Endothelial cell of umbilical vein (primary cell): ENCODE measurements around the gene DCTD.

Source experiments
- CTCF ChIP-seq, 2 donors: IDR thresholded peaks; 1 replicate in 1 of 2; 2 replicates in 1 of 2; pipeline ENCODE4 v1.5.1; 2011; ENCODE audit warnings: low read length in 2 of 2, mild to moderate bottlenecking in 2 of 2, moderate library complexity in 2 of 2, control low read depth in 1 of 2, inconsistent platforms in 1 of 2, low read depth in 1 of 2; ENCODE audit not compliant: insufficient read depth in 1 of 2; ENCODE audit errors: extremely low read depth in 1 of 2
- EZH2 ChIP-seq: IDR thresholded peaks from 2 replicates; pipeline ENCODE4 v1.6.1; 2012; ENCODE audit warnings: borderline replicate concordance, low read depth, mild to moderate bottlenecking, moderate library complexity, low read length, inconsistent platforms; ENCODE audit not compliant: severe bottlenecking
- JUN ChIP-seq: IDR thresholded peaks from 2 replicates; pipeline ENCODE4 v1.6.1; 2011; ENCODE audit warnings: borderline replicate concordance, low read depth; ENCODE audit not compliant: insufficient read length, insufficient read depth
- MAX ChIP-seq: IDR thresholded peaks from 2 replicates; pipeline ENCODE4 v1.6.1; 2011; ENCODE audit not compliant: insufficient read depth, insufficient read length
- POLR2A ChIP-seq: IDR thresholded peaks from 2 replicates; pipeline ENCODE4 v1.6.1; 2012; ENCODE audit warnings: low read depth, mild to moderate bottlenecking, control low read depth, low read length
- POLR2AphosphoS5 ChIP-seq: IDR thresholded peaks from 2 replicates; pipeline ENCODE4 v1.6.1; 2012; ENCODE audit warnings: low read depth, mild to moderate bottlenecking, control low read depth, low read length, moderate library complexity; ENCODE audit not compliant: insufficient read depth

GRCh38 chr4:182905038-182905437, 12.1 kb downstream of the DCTD start:
- TF ChIP-seq CTCF (IDR thresholded peaks at IDR 0.05; ENCODE audit: extremely low read depth in 1 of 2, insufficient read depth in 1 of 2, low read depth in 1 of 2, low read length in 2 of 2), result no peak
- no peak for TF ChIP-seq POLR2A
- TF ChIP-seq MAX, result no peak
- no peak for TF ChIP-seq JUN
- no peak for TF ChIP-seq EZH2
- TF ChIP-seq POLR2AphosphoS5, result no peak
